Measurements from ENCODE around the gene PCSK1N.

- TF ChIP-seq RAD21 (IDR thresholded peaks at IDR 0.05; ENCODE audit: low read depth) (no peak), YY1 (IDR thresholded peaks at IDR 0.05; ENCODE audit: low read depth) (no peak), TCF12 (IDR thresholded peaks at IDR 0.05; ENCODE audit: low read depth) (no peak), CEBPB (IDR thresholded peaks at IDR 0.05) (no peak), EP300 (IDR thresholded peaks at IDR 0.05; ENCODE audit: borderline replicate concordance) (no peak)
- TF ChIP-seq, protein P1, sequence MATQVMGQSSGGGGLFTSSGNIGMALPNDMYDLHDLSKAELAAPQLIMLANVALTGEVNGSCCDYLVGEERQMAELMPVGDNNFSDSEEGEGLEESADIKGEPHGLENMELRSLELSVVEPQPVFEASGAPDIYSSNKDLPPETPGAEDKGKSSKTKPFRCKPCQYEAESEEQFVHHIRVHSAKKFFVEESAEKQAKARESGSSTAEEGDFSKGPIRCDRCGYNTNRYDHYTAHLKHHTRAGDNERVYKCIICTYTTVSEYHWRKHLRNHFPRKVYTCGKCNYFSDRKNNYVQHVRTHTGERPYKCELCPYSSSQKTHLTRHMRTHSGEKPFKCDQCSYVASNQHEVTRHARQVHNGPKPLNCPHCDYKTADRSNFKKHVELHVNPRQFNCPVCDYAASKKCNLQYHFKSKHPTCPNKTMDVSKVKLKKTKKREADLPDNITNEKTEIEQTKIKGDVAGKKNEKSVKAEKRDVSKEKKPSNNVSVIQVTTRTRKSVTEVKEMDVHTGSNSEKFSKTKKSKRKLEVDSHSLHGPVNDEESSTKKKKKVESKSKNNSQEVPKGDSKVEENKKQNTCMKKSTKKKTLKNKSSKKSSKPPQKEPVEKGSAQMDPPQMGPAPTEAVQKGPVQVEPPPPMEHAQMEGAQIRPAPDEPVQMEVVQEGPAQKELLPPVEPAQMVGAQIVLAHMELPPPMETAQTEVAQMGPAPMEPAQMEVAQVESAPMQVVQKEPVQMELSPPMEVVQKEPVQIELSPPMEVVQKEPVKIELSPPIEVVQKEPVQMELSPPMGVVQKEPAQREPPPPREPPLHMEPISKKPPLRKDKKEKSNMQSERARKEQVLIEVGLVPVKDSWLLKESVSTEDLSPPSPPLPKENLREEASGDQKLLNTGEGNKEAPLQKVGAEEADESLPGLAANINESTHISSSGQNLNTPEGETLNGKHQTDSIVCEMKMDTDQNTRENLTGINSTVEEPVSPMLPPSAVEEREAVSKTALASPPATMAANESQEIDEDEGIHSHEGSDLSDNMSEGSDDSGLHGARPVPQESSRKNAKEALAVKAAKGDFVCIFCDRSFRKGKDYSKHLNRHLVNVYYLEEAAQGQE (IDR thresholded peaks at IDR 0.05; ENCODE audit: low read depth): no peak
These were observed 53.2 kb downstream of the PCSK1N start for GRCh38 chrX:48782216-48782615.

Data from Ishikawa (cell line).